Stimulated activated CD4-positive, alpha-beta T cell treated with anti-CD3 and anti-CD28 coated beads, Interleukin-2, amount 100 ng/mL, for 4 hours (primary cell): ENCODE data around the gene MAP2K4.
"Not testable (repeated sequence)": the region's sequence is repeated elsewhere in the genome, so short reads cannot be mapped to it uniquely, and the experiment has no call there.

Experiments used
- DNase-seq: peaks from one replicate; pipeline ENCODE4 v3.0.0-alpha.2; 2020; ENCODE audit warnings: low read depth

Gene MAP2K4

DNA sequence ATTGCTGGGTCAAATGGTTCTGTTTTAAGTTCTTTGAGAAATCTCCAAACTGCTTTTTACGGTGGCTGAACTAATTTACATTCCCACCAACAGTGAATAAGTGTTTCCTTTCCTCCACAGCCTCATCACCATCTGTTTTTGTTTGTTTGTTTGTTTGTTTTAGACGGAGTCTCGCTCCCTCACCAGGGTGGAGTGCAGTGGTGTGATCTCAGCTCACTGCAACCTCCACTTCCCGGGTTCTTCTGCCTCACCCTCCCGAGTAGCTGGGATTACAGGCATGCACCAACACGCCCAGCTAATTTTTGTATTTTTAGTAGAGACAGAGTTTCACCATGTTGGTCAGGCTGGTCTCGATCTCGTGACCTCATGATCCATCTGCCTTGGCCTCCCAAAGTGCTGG lies 141.5 kb downstream of the MAP2K4 start:
- not testable (repeated sequence) for DNase-seq

DNA sequence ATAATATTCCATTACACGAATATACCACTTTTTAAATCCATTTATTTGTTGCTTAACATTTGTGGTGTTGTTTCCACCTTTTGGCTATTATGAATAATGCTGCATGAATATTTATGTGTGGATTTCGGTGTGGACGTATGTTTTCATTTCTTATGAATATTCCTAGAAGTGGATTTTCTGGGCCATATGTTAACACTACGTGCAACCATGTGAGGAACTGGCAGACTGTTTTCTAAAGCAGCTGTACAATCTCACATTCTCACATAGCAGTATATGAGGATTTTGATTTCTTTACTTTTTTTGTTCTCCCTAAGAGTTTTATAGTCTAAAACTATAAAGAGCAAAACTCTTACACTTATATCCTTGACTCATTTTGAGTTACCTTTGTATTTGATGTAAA lies 143.4 kb downstream of the MAP2K4 start:
- DNase-seq = no peak

DNA sequence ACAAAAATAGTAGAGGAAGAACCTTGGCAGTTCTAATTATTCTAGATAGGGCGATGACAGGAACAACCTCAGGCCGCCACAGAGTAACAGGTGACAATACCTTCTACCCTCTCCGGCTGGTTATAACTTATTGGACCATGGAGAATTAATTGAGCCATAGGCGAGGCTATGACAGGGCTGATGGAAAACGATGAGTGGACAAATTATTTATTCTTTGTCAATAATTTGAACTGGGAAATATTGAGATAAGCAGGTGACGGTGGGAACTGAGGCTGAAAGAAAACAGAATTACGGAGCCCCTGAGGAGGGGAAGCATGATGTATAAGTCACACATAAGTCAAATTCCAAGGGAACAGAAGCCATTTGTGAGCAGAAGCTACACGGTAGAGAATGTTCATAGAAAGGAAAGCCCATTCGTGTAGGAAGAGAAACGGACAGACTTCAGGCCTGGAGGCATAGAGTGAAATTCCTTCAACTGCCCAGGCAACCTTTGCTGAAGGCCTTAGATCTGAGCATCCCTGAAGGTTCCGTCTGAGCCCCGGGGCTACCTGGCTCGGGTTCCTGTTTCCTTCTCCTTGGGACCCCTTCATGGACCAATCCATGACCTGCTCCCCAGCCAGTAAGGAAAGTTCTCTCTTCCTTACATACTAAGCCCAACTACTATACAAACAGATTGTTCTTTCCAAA lies 158.1 kb downstream of the MAP2K4 start:
- no peak for DNase-seq

DNA sequence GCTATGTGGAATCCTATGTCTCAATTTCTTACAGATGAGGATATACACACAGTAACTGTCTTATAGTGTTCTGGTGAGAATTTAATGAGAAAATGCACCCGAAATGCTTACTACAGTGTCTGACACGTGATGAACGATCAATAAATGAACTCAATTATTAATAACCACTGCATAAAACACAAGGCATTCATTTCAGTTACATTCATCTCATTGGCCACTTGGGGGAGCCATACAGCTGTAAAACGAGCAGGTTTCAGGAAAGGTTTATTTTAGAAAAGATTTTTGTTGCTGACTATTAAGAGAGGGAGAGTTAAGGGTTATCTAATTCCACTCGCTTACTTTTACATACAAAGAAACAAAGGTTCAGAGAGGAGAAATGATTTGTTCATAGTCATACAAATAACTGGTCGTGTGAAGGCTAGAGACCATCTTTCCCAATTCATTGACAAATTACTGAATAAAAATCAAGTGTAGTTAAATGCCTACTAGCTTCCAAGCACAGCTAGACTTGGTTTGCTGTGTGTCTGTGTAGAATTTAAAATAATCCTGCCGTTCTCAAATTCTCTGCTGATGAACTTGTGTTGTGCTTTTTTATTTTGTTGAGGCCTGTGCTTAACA lies 160.1 kb downstream of the MAP2K4 start:
- DNase-seq = no peak

DNA sequence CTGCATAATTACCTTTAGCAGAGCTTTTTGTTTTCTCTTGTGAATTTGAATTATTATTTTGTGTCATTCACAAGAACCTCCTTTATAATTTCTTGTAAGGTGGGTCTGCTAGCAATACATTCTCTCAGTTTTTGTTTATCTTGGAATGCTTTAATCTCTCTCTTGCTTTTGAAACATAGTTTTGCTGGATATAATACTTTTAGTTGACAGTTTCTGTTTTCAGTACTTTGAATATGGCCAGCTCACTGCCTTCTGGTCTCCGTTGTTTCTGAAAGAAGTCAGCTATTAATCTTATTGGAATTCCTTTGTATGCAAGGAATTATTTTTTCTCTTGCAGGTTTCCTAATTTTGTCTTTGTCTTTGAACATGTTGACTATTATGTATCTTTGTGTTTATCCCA lies 167.0 kb downstream of the MAP2K4 start:
- DNase-seq = no peak

DNA sequence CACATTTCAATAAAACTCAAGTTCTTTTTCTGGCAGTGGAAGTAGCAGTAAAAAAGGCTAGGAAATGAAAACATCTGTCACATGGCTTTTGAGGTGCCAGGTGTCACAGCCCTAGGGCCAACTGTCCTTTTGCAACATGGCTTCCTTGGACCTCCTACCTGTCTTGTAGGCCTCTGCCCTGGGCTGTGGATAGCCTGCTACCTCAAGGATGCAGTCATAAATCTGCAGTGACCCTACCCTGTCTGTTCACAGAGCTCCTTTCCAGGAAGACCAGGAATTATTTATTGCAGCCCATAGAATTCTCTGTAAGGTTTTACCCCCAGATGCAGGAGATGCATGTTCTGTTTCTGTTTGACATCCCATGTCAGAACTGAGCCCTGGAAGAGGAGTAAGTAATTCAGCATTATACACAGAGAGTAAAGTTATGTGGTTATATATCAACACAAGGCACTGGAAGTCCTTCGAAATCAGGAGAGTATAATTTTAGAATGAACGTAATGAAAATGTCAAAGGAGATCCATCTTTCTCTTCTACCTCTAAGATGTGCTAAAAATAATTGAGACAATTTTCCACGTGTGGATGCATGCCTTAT lies 172.6 kb downstream of the MAP2K4 start:
- no peak for DNase-seq
